SK-N-SH (cell line): Measurements from ENCODE around the gene AP3B2. TPM values are rescaled to one million over a fixed set of nuclear protein-coding genes. Genes with fewer than 3 reads are reported as not detected.

Experiments
- CTCF ChIA-PET: fragments of 300-600, 350-600 bp; formaldehyde crosslinking; extraction: SDS; loops from one replicate; lab custom pipeline; 2021; lab: Yijun Ruan, JAX
- POLR2A ChIA-PET: fragments of 350-600 bp; sonication (Branson Sonifier 250); formaldehyde crosslinking; extraction: SDS; loops from one replicate; lab custom pipeline; 2020; ENCODE audit warnings: antibody characterized with exemption, inconsistent platforms; lab: Yijun Ruan, JAX
- DNase-seq: peaks from one replicate; pipeline ENCODE4 v3.0.0; 2012
- H2AFZ ChIP-seq: fragments of 200-600 bp; sonication (generic); 2 replicates; pipeline ENCODE4 v1.8.1; 2016; ENCODE audit warnings: antibody characterized with exemption, mild to moderate bottlenecking, low read depth
- H3F3A ChIP-seq: fragments of 200-600 bp; sonication (generic); replicated peaks from 2 replicates; pipeline ENCODE3; 2016; ENCODE audit warnings: antibody characterized with exemption, mild to moderate bottlenecking; ENCODE audit not compliant: insufficient read depth
- H3K27ac ChIP-seq, 2 experiments: fragments of 200-500 bp in 1 of 2; fragments of 200-600 bp in 1 of 2; sonication (Bioruptor generic) in 1 of 2; sonication (generic), shearing (Covaris generic) in 1 of 2; 2 replicates each; pipeline versions ENCODE4 v1.5.1 to v1.6.1; 2014 to 2016; ENCODE audit warnings: low read depth in 2 of 2, inconsistent platforms in 1 of 2, low read length in 1 of 2, mild to moderate bottlenecking in 1 of 2, mixed read lengths in 1 of 2
- H3K27me3 ChIP-seq: fragments of 200-600 bp; sonication (generic), shearing (Covaris generic); 2 replicates; pipeline ENCODE4 v1.6.1; 2016; ENCODE audit warnings: mixed run types; ENCODE audit not compliant: insufficient read depth
- H3K36me3 ChIP-seq, 2 experiments: fragments of 200-500 bp in 1 of 2; fragments of 200-600 bp in 1 of 2; sonication (Bioruptor generic) in 1 of 2; sonication (generic) in 1 of 2; replicated peaks in 1 of 2; 2 replicates each; pipeline versions ENCODE3 to v1.5.1; 2014 to 2016; ENCODE audit warnings: low read length in 1 of 2, mild to moderate bottlenecking in 1 of 2; ENCODE audit not compliant: insufficient read depth in 2 of 2, control insufficient read depth in 1 of 2
- H3K4me1 ChIP-seq, 2 experiments: fragments of 200-500 bp in 1 of 2; fragments of 200-600 bp in 1 of 2; sonication (Bioruptor generic) in 1 of 2; sonication (generic), shearing (Covaris generic) in 1 of 2; 2 replicates each; pipeline versions ENCODE4 v1.5.1 to v1.6.1; 2014 to 2016; ENCODE audit warnings: low read depth in 1 of 2, low read length in 1 of 2, mixed run types in 1 of 2; ENCODE audit not compliant: insufficient read depth in 2 of 2, control insufficient read depth in 1 of 2
- H3K4me2 ChIP-seq: fragments of 200-600 bp; sonication (generic), shearing (Covaris generic); 2 replicates; pipeline ENCODE4 v1.6.1; 2017; ENCODE audit warnings: mixed run types
- H3K4me3 ChIP-seq, 2 experiments: fragments of 200-500 bp in 1 of 2; fragments of 200-600 bp in 1 of 2; sonication (Bioruptor generic) in 1 of 2; sonication (generic), shearing (Covaris generic) in 1 of 2; 2 replicates each; pipeline versions ENCODE4 v1.5.1 to v1.8.1; 2014 to 2016; ENCODE audit warnings: low read depth in 2 of 2, inconsistent platforms in 1 of 2, low read length in 1 of 2, mild to moderate bottlenecking in 1 of 2, mixed read lengths in 1 of 2, moderate library complexity in 1 of 2
- H3K79me2 ChIP-seq: fragments of 200-600 bp; sonication (generic); 2 replicates; pipeline ENCODE4 v1.8.1; 2017; ENCODE audit warnings: mild to moderate bottlenecking; ENCODE audit not compliant: insufficient read depth
- H3K9ac ChIP-seq: fragments of 200-600 bp; sonication (generic); 2 replicates; pipeline ENCODE4 v1.6.1; 2017; ENCODE audit warnings: mixed run types
- H3K9me2 ChIP-seq: fragments of 200-600 bp; sonication (generic); 2 replicates; pipeline ENCODE4 v1.6.1; 2017; ENCODE audit warnings: mixed run types
- H3K9me3 ChIP-seq: fragments of 200-600 bp; sonication (generic); 2 replicates; pipeline ENCODE4 v1.6.1; 2017; ENCODE audit warnings: mixed run types, mild to moderate bottlenecking, moderate library complexity
- H4K20me1 ChIP-seq: fragments of 200-600 bp; sonication (generic); 2 replicates; pipeline ENCODE4 v1.6.1; 2017; ENCODE audit warnings: mild to moderate bottlenecking, mixed run types; ENCODE audit not compliant: insufficient read depth
- FOXJ3 ChIP-seq: sonication (generic); formaldehyde crosslinking; IDR thresholded peaks from 2 replicates; pipeline ENCODE4 v1.5.1; 2020; ENCODE audit warnings: mild to moderate bottlenecking, missing genetic modification reagents
- GABPA ChIP-seq: IDR thresholded peaks from 2 replicates; pipeline ENCODE4 v1.4.0; 2012; ENCODE audit warnings: low read depth, mild to moderate bottlenecking
- NFIC ChIP-seq: IDR thresholded peaks from 2 replicates; pipeline ENCODE4 v1.4.0; 2012; ENCODE audit warnings: borderline replicate concordance
- POLR2AphosphoS5 ChIP-seq: IDR thresholded peaks from 2 replicates; pipeline ENCODE4 v1.6.1; 2012; ENCODE audit warnings: low read depth, low read length
- RAD21 ChIP-seq: IDR thresholded peaks from 2 replicates; pipeline ENCODE4 v1.6.1; 2012; ENCODE audit warnings: mild to moderate bottlenecking, low read length
- REST ChIP-seq: IDR thresholded peaks from 2 replicates; pipeline ENCODE4 v1.6.1; 2012; ENCODE audit warnings: mild to moderate bottlenecking, low read depth, low read length, moderate library complexity
- RXRA ChIP-seq: IDR thresholded peaks from 2 replicates; pipeline ENCODE4 v1.4.0; 2012; ENCODE audit warnings: low read depth, mild to moderate bottlenecking, borderline replicate concordance
- SIN3A ChIP-seq: IDR thresholded peaks from 2 replicates; pipeline ENCODE4 v1.6.1; 2012; ENCODE audit warnings: low read depth, mild to moderate bottlenecking, low read length, moderate library complexity, borderline replicate concordance
- TCF12 ChIP-seq: IDR thresholded peaks from 2 replicates; pipeline ENCODE4 v1.4.0; 2012
- USF1 ChIP-seq: IDR thresholded peaks from 2 replicates; pipeline ENCODE4 v1.4.0; 2012; ENCODE audit warnings: low read depth, borderline replicate concordance
- USF2 ChIP-seq: fragments of 150-350 bp; IDR thresholded peaks from 2 replicates; pipeline ENCODE4 v1.6.1; 2017; ENCODE audit warnings: antibody characterized with exemption, low read length, low read depth, borderline replicate concordance
- WGBS: methylation state at CpG from one replicate; pipeline ENCODE4 v1.1.6; 2017; ENCODE audit warnings: low lambda C conversion rate; 5-methylcytosine and 5-hydroxymethylcytosine counted together
- polyA plus RNA-seq, 3 experiments: library from polyadenylated mRNA; depleted of rRNA; stranded (reverse); fragments of >200 nt; gene quantifications; 2 replicates each; pipeline ENCODE4 v1.2.3, GENCODE V29; 2012
- TF ChIP-seq, protein P1 (sequence below): IDR thresholded peaks from 2 replicates; pipeline ENCODE4; 2012
- TF ChIP-seq, protein P2 (sequence below): fragments of 200-600 bp; sonication (generic); IDR thresholded peaks from 2 replicates; pipeline ENCODE4 v1.6.1; 2017; ENCODE audit warnings: antibody characterized with exemption, mild to moderate bottlenecking, moderate library complexity
- TF ChIP-seq, protein P3 (sequence below): fragments of 150-350 bp; IDR thresholded peaks from 2 replicates; pipeline ENCODE4 v1.6.1; 2016; ENCODE audit warnings: mild to moderate bottlenecking, low read depth, low read length

AP3B2 gene
- polyA plus RNA-seq, 1 of the 3 experiments (the other 2 are of a cell fraction), result 0.77 TPM

DNA sequence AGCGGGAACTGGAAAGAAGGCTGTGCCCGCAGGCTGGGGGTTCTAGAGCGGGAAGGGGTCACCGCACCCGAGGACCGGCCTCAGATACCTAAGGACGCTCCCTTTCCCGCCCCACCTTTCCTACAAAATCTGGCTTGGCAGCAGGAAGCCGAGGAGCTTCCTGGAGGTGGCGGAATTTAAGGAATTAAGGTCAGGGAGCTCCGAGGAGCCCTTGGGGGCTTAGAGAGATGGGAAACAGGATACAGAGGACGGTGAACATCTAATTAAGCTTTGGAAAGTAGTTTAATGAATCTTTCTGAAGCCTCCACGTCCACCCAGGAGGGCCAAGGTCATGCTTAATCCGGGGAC lies 507 bp upstream of the AP3B2 start:
- POLR2A ChIA-PET, result interaction anchor here (1.1 to 1.8 kb wide), 2 partner anchors 40 to 170 kb away, joined by 4 to 6 read pairs; partner anchors contain the start of gene RPS17
- no peaks in the 10 kb centered on the region for H4K20me1 ChIP-seq
- H3K79me2 ChIP-seq, result no peaks in the 10 kb centered on the region
- H3K9me2 ChIP-seq, result no peaks in the 10 kb centered on the region
- CTCF ChIA-PET, result interaction anchor here (1.5 to 2.3 kb wide), 3 partner anchors 170 to 301 kb away, joined by 4 to 8 read pairs (median 8); partner anchors contain the start of genes C15orf40 and RPS17
- DNase-seq, result no peak
- peaks cover 0 to 19% of the 10 kb centered on the region in 2 experiments; a peak in 1 of 4 replicates for H3K4me1 ChIP-seq
- H3K9me3 ChIP-seq, result no peaks in the 10 kb centered on the region
- no peak for TF ChIP-seq USF2
- TF ChIP-seq, protein P1, sequence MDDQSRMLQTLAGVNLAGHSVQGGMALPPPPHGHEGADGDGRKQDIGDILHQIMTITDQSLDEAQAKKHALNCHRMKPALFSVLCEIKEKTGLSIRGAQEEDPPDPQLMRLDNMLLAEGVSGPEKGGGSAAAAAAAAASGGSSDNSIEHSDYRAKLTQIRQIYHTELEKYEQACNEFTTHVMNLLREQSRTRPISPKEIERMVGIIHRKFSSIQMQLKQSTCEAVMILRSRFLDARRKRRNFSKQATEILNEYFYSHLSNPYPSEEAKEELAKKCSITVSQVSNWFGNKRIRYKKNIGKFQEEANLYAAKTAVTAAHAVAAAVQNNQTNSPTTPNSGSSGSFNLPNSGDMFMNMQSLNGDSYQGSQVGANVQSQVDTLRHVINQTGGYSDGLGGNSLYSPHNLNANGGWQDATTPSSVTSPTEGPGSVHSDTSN, result no peak
- no peak for TF ChIP-seq TCF12
- TF ChIP-seq, protein P2, sequence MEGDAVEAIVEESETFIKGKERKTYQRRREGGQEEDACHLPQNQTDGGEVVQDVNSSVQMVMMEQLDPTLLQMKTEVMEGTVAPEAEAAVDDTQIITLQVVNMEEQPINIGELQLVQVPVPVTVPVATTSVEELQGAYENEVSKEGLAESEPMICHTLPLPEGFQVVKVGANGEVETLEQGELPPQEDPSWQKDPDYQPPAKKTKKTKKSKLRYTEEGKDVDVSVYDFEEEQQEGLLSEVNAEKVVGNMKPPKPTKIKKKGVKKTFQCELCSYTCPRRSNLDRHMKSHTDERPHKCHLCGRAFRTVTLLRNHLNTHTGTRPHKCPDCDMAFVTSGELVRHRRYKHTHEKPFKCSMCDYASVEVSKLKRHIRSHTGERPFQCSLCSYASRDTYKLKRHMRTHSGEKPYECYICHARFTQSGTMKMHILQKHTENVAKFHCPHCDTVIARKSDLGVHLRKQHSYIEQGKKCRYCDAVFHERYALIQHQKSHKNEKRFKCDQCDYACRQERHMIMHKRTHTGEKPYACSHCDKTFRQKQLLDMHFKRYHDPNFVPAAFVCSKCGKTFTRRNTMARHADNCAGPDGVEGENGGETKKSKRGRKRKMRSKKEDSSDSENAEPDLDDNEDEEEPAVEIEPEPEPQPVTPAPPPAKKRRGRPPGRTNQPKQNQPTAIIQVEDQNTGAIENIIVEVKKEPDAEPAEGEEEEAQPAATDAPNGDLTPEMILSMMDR, result no peak
- no peak for TF ChIP-seq USF1
- no peak for TF ChIP-seq FOXJ3 (CRISPR knock-in tag)
- no peak for TF ChIP-seq SIN3A
- TF ChIP-seq GABPA, result no peak
- no peak for TF ChIP-seq POLR2AphosphoS5
- TF ChIP-seq RAD21, result no peak
- TF ChIP-seq REST, result no peak
- no peak for TF ChIP-seq NFIC
- TF ChIP-seq, protein P3, sequence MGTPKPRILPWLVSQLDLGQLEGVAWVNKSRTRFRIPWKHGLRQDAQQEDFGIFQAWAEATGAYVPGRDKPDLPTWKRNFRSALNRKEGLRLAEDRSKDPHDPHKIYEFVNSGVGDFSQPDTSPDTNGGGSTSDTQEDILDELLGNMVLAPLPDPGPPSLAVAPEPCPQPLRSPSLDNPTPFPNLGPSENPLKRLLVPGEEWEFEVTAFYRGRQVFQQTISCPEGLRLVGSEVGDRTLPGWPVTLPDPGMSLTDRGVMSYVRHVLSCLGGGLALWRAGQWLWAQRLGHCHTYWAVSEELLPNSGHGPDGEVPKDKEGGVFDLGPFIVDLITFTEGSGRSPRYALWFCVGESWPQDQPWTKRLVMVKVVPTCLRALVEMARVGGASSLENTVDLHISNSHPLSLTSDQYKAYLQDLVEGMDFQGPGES, result no peak
- no peak for TF ChIP-seq RXRA
- no peaks in the 10 kb centered on the region for H3F3A ChIP-seq
- peak overlapping the region; percentile 99 for H3K4me2 ChIP-seq
- peak overlapping the region; percentile 78 to 84 for H3K4me3 ChIP-seq
- H3K9ac ChIP-seq, result no peak overlapping the region
- H3K36me3 ChIP-seq, result no peaks in the 10 kb centered on the region
- 28% methylated on average over 11 of the region's 14 CpGs for WGBS
- peak overlapping the region in 1 of 2 experiments; percentile 75; a peak in 1 of 4 replicates for H3K27ac ChIP-seq
- H3K27me3 ChIP-seq, result no peaks in the 10 kb centered on the region
- H2AFZ ChIP-seq, result peak overlapping the region; percentile 91; the same call in 1 of the 2 replicates
